Chondrocyte (in vitro differentiated cells): ENCODE data around the gene SIX2. TPM values are rescaled to one million over a fixed set of nuclear protein-coding genes. Genes with fewer than 3 reads are reported as not detected.

Experiments used
- DNase-seq: peaks from one replicate; pipeline ENCODE4 v3.0.0; 2021; ENCODE audit warnings: mixed read lengths, low spot score
- H3K27ac Mint-ChIP-seq: one replicate; pipeline ENCODE4 v1.8.0; 2021; ENCODE audit warnings: mild to moderate bottlenecking, moderate library complexity, mixed read lengths; ENCODE audit not compliant: unreplicated experiment
- H3K27me3 Mint-ChIP-seq: 2 replicates; pipeline ENCODE4 v1.8.0; 2021; ENCODE audit warnings: low read depth, mixed read lengths
- H3K36me3 Mint-ChIP-seq: 2 replicates; pipeline ENCODE4 v1.8.0; 2021; ENCODE audit warnings: low read depth, mixed read lengths
- H3K4me1 Mint-ChIP-seq: 2 replicates; pipeline ENCODE4 v1.8.0; 2021; ENCODE audit warnings: low read depth, mild to moderate bottlenecking, mixed read lengths
- H3K4me3 Mint-ChIP-seq: one replicate; pipeline ENCODE4 v1.8.0; 2021; ENCODE audit warnings: mild to moderate bottlenecking, moderate library complexity, mixed read lengths; ENCODE audit not compliant: unreplicated experiment
- H3K9me3 Mint-ChIP-seq: 2 replicates; pipeline ENCODE4 v1.8.0; 2021; ENCODE audit warnings: low read depth, mixed read lengths
- long read RNA-seq: library from polyadenylated mRNA; stranded (forward); transcript quantifications from one replicate; pipeline ENCODE4 v2.0.0, GENCODE V29; 2021
- total RNA-seq: library from RNA; stranded (reverse); gene quantifications from 3 replicates; pipeline ENCODE4 v1.2.1, GENCODE V29; 2021
- TF ChIP-seq, protein P1 (sequence below): fragments of 200-600 bp; sonication (generic); IDR thresholded peaks from 2 replicates; pipeline ENCODE4 v1.5.0; 2021; ENCODE audit warnings: antibody characterized with exemption, mild to moderate bottlenecking, moderate library complexity

The SIX2 gene
- total RNA-seq, result 35.0 to 93.2 TPM (median 35.1 TPM) in 3 replicates
- long read RNA-seq, transcript SIX2-201 (2 exons, 2,205 nt), result major isoform, 62 of 78 reads
- long read RNA-seq, partial matches to known transcripts, result 0 of 78 reads
- long read RNA-seq, other reads (novel, unspliced or antisense), result 16 of 78 reads

DNA sequence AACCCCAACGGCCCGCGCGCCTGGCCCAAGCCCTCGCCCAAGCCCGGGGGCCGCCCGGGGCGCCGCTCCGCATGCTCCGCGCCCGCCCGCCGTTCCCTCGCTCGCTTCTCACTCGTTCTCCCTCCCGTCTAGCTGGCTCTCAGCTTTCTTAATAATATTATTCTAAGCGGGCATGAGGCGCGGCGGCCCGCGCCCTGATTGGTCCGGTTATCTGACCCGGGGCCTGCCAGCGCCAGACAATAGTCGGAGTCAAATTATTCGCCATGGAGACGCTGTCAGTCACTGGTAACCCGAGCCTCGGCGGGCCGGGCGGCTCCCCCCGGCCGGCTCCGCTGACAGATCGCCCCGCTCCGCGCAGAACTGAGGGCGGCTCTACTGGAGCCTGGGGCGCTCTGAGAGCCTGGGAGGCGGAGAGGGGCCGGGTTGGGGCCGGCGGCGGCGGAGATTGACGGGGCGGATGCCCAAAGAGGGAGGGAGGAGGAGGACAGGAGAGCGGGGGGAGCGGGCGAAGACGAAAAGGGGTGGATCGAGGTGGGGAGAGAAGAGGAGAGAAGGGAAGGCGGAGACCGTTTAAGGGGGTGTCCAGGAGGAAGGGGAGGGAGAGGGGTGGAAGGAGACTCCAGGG is at the start of gene SIX2:
TSS of gene SIX2 (minus strand) at position 150 of the 625 bp plus-strand sequence. CDS start 342 bp downstream, outside the sequence.
- H3K27ac Mint-ChIP-seq, result peak within 1 kb of the TSS; percentile 93
- TF ChIP-seq, protein P1, sequence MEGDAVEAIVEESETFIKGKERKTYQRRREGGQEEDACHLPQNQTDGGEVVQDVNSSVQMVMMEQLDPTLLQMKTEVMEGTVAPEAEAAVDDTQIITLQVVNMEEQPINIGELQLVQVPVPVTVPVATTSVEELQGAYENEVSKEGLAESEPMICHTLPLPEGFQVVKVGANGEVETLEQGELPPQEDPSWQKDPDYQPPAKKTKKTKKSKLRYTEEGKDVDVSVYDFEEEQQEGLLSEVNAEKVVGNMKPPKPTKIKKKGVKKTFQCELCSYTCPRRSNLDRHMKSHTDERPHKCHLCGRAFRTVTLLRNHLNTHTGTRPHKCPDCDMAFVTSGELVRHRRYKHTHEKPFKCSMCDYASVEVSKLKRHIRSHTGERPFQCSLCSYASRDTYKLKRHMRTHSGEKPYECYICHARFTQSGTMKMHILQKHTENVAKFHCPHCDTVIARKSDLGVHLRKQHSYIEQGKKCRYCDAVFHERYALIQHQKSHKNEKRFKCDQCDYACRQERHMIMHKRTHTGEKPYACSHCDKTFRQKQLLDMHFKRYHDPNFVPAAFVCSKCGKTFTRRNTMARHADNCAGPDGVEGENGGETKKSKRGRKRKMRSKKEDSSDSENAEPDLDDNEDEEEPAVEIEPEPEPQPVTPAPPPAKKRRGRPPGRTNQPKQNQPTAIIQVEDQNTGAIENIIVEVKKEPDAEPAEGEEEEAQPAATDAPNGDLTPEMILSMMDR, result no peak
- peak within 1 kb of the TSS; percentile 91 for H3K4me3 Mint-ChIP-seq
- peak; percentile 99 for DNase-seq
- peaks cover 59% of the 10 kb centered on the region for H3K4me1 Mint-ChIP-seq
- peaks cover 11% of the 10 kb centered on the region for H3K36me3 Mint-ChIP-seq
- no peaks in the 10 kb centered on the region for H3K9me3 Mint-ChIP-seq
- H3K27me3 Mint-ChIP-seq, result no peaks in the 10 kb centered on the region

DNA sequence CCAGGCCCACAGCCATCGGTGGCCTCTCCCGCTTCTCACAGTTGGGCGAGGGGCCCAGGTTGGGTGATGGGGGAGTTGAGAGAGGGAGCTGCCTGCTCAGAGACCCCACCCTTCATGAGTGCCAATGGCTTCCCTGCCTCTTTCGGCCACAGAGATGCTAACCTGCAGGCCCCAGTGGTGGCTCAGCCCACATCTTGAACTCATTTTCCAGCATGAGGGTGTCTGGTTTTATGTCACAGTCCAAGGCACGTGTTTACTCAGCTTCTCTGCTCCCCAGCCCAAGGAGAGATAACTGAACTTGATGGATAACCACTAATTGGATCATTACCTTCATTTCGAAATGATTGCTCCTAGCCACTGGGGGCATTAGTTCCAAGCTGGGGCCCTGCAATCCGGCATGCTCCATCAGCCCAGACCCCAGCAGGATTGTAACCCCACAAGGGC is 45.9 kb upstream of the SIX2 start:
- Mint-ChIP-seq H3K27ac (no peak overlapping the region), H3K27me3 (no peaks in the 10 kb centered on the region), H3K4me1 (no peaks in the 10 kb centered on the region), H3K36me3 (no peaks in the 10 kb centered on the region), H3K9me3 (no peaks in the 10 kb centered on the region), H3K4me3 (no peak overlapping the region)
- TF ChIP-seq, protein P1, result no peak
- no peak for DNase-seq

DNA sequence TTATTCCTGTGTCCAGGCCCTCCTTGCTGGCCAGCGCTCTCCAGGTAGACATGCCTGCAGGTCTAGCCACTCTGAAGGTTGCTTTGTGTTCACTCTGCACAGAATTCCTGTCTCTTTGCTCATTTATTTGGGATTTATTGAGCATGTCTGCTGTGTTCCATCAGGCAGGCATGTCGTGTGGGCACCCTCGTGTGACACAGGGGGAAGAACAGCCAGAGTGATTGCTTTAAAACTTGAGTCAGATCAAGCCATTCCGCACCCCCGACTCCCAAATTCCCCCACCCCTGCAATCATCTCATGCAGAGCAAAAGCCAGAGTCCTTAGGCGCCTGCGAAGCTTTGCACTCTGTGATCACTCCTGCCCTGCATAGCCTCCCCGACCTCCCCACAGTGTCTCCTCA is 44.7 kb upstream of the SIX2 start:
- no peaks in the 10 kb centered on the region for H3K36me3 Mint-ChIP-seq
- TF ChIP-seq, protein P1, result no peak
- H3K27me3 Mint-ChIP-seq, result no peaks in the 10 kb centered on the region
- H3K9me3 Mint-ChIP-seq, result no peaks in the 10 kb centered on the region
- H3K4me3 Mint-ChIP-seq, result no peak overlapping the region
- H3K4me1 Mint-ChIP-seq, result no peaks in the 10 kb centered on the region
- no peak overlapping the region for H3K27ac Mint-ChIP-seq
- no peak for DNase-seq

DNA sequence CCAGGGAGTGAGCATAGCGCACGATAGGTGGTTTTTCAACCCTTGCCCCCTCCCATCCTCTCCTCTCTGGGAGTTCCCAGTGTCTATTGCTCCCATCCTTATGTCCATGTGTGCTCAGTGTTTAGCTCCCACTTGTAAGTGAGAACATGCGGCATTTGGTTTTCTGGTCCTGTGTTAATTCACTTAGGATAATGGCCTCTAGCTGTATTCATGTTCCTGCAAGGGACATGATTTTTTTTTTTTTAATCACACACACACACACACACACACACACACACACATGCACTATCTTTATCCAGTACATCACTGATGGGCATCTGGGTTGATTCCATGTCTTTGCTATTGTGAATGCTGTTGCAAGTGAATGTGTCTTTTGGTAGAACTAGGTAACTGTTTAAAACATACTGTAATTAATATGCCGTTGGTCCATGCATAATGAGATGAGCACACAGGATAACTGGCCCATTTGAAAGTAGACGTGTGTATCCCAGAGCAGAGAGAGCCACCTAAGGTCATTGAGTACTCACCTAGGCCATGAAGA is 43.2 kb upstream of the SIX2 start:
- H3K27me3 Mint-ChIP-seq, result no peaks in the 10 kb centered on the region
- no peak for DNase-seq
- no peak overlapping the region for H3K27ac Mint-ChIP-seq
- TF ChIP-seq, protein P1, result no peak
- no peaks in the 10 kb centered on the region for H3K9me3 Mint-ChIP-seq
- H3K4me1 Mint-ChIP-seq, result peaks cover 9% of the 10 kb centered on the region
- no peak overlapping the region for H3K4me3 Mint-ChIP-seq
- no peaks in the 10 kb centered on the region for H3K36me3 Mint-ChIP-seq

DNA sequence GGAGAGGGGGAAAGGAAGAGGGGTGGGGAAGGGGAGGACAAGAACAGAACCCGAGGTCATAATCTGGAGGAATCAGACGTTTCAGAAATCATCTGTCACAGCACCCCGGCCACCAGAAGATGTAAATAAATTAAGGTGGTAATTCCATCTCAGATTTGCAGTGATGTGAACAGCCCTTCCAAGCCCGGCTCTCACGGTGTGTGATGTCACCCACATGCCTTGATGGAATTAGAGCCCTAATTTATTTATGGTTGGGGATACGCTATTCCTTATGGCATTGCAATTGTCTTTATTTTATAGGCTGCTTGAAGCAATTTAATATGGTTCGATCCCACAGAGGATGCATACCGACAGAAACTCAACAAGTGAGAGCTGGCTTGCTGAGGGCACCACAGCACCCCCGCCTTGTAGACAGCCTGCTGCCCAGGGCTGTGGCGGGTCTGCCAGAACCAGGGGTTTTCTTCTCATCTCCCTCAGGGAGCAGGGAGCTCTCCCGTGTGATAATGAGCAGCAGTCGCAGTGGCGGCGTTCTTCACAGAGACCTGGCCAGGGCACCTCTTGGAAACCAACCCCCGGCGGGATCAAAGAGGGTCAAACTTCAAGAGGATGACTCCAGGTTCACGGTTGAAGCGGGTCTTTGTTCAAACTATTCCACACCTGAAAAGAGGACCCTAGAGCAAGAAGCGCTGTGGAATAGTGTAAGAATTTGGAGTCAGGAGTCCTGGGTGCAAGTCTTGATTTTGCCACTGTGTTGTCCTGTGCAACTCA is 40.5 kb upstream of the SIX2 start:
- DNase-seq, result no peak
- Mint-ChIP-seq H3K36me3 (peaks cover under 1% of the 10 kb centered on the region), H3K27ac (no peak overlapping the region), H3K9me3 (no peaks in the 10 kb centered on the region), H3K4me3 (no peak overlapping the region), H3K27me3 (no peaks in the 10 kb centered on the region), H3K4me1 (peaks cover 19% of the 10 kb centered on the region)
- TF ChIP-seq, protein P1, result no peak
